B cell (primary cell): ENCODE results near the gene ARHGEF19. TPM values are rescaled to one million over a fixed set of nuclear protein-coding genes. Genes with fewer than 3 reads are reported as not detected.

ENCODE experiments used
- ATAC-seq: fragments of 200-7000 bp; cut with Tn5 transposase; one replicate; pipeline ENCODE4 v1.10.0; 2021; ENCODE audit warnings: low read depth, mild to moderate bottlenecking, moderate number of reproducible peaks, moderate library complexity
- CTCF ChIA-PET: fragments of 350-600 bp; sonication (Branson Sonifier 250); formaldehyde crosslinking; loops from one replicate; lab custom pipeline; 2021; ENCODE audit warnings: antibody characterized with exemption, inconsistent platforms; lab: Charles Lee
- POLR2A ChIA-PET: fragments of 350-600 bp; sonication (Branson Sonifier 250); formaldehyde crosslinking; loops from one replicate; lab custom pipeline; 2021; ENCODE audit warnings: antibody characterized with exemption; lab: Charles Lee
- DNase-seq: peaks from one replicate; pipeline ENCODE4 v3.0.0; 2013
- H2AFZ ChIP-seq: 2 replicates; pipeline ENCODE4 v1.6.1; 2012; ENCODE audit warnings: mild to moderate bottlenecking, low read depth, low read length; ENCODE audit not compliant: insufficient read depth, poor library complexity, severe bottlenecking
- H3K27ac ChIP-seq, 2 donors: 1 replicate in 1 of 2; 2 replicates in 1 of 2; pipeline ENCODE4 v1.5.1; 2012 to 2013; ENCODE audit warnings: low read length in 2 of 2, mild to moderate bottlenecking in 2 of 2, moderate library complexity in 1 of 2
- H3K27me3 ChIP-seq, 4 experiments: fragments of 200-600 bp in 1 of 4; sonication (generic) in 1 of 4; replicated peaks in 1 of 4; 1 replicate in 2 of 4; 2 replicates in 2 of 4; pipeline versions ENCODE4 v1.6.1 to v1.7.0; 2013 to 2016; ENCODE audit warnings: low read length in 3 of 4, mild to moderate bottlenecking in 2 of 4, mixed read lengths in 1 of 4, moderate library complexity in 1 of 4; ENCODE audit not compliant: insufficient read depth in 4 of 4, control insufficient read depth in 3 of 4; ENCODE audit errors: control extremely low read depth in 1 of 4
- H3K36me3 ChIP-seq, 2 experiments: replicated peaks in 1 of 2; 1 replicate in 1 of 2; 2 replicates in 1 of 2; pipeline versions ENCODE4 v1.6.1 to v1.7.1; 2013; ENCODE audit warnings: low read length in 1 of 2; ENCODE audit not compliant: insufficient read depth in 2 of 2, control insufficient read depth in 1 of 2; ENCODE audit errors: control extremely low read depth in 1 of 2, extremely low read depth in 1 of 2
- H3K4me1 ChIP-seq, 2 donors: fragments of 200-600 bp in 1 of 2; sonication (generic) in 1 of 2; 1 replicate in 1 of 2; 2 replicates in 1 of 2; pipeline versions ENCODE4 v1.5.1 to v1.6.1; 2013 to 2017; ENCODE audit warnings: low read length in 2 of 2; ENCODE audit not compliant: control insufficient read depth in 2 of 2, insufficient read depth in 2 of 2
- H3K4me2 ChIP-seq: replicated peaks from 2 replicates; pipeline ENCODE3; 2012; ENCODE audit warnings: mild to moderate bottlenecking, low read depth, low read length; ENCODE audit not compliant: poor library complexity, severe bottlenecking
- H3K4me3 ChIP-seq, 5 experiments: fragments of 200-600 bp in 1 of 5; sonication (generic) in 1 of 5; 1 replicate in 3 of 5; 2 replicates in 2 of 5; pipeline versions ENCODE4 v1.5.1 to v1.7.0; 2011 to 2016; ENCODE audit warnings: low read length in 4 of 5, mild to moderate bottlenecking in 4 of 5, low read depth in 2 of 5, control low read depth in 1 of 5, moderate library complexity in 1 of 5; ENCODE audit not compliant: insufficient read depth in 1 of 5; ENCODE audit errors: control extremely low read depth in 1 of 5, extremely low read depth in 1 of 5
- H3K79me2 ChIP-seq: fragments of 200-600 bp; sonication (generic); one replicate; pipeline ENCODE4 v1.6.0; 2016; ENCODE audit warnings: low read length; ENCODE audit not compliant: control insufficient read depth, insufficient read depth
- H3K9ac ChIP-seq: fragments of 200-600 bp; sonication (generic); 2 replicates; pipeline ENCODE4 v1.6.1; 2017; ENCODE audit warnings: mild to moderate bottlenecking, low read length, moderate library complexity
- H3K9me3 ChIP-seq, 3 donors: one replicate each; pipeline versions ENCODE4 v1.6.1 to v1.7.1; 2013; ENCODE audit warnings: low read length in 2 of 3; ENCODE audit not compliant: control insufficient read depth in 2 of 3, insufficient read depth in 1 of 3; ENCODE audit errors: control extremely low read depth in 1 of 3
- H4K20me1 ChIP-seq: 2 replicates; pipeline ENCODE4 v1.6.0; 2012; ENCODE audit warnings: mild to moderate bottlenecking, low read length; ENCODE audit not compliant: insufficient read depth, control insufficient read depth, poor library complexity, severe bottlenecking
- H3K27ac Mint-ChIP-seq: one replicate; pipeline ENCODE4 v1.8.0; 2021; ENCODE audit warnings: mixed read lengths
- H3K27me3 Mint-ChIP-seq: one replicate; pipeline ENCODE4 v1.8.0; 2021; ENCODE audit warnings: mixed read lengths
- H3K4me1 Mint-ChIP-seq: one replicate; pipeline ENCODE4 v1.8.0; 2021; ENCODE audit warnings: mixed read lengths
- H3K4me3 Mint-ChIP-seq: one replicate; pipeline ENCODE4 v1.8.0; 2021; ENCODE audit warnings: mixed read lengths
- H3K9me3 Mint-ChIP-seq: one replicate; pipeline ENCODE4 v1.8.0; 2022; ENCODE audit warnings: mixed read lengths; ENCODE audit not compliant: insufficient read depth
- EZH2 ChIP-seq: IDR thresholded peaks from 2 replicates; pipeline ENCODE4 v1.6.1; 2012; ENCODE audit warnings: borderline replicate concordance, low read depth, mild to moderate bottlenecking, moderate library complexity, low read length; ENCODE audit not compliant: insufficient read depth, poor library complexity, severe bottlenecking
- WGBS: methylation state at CpG from one replicate; pipeline ENCODE4 v1.1.5; 2013; ENCODE audit warnings: missing lambda C conversion rate; ENCODE audit not compliant: insufficient coverage; 5-methylcytosine and 5-hydroxymethylcytosine counted together
- intact Hi-C: fragments of 100-400 bp; cut with micrococcal nuclease; formaldehyde crosslinking; loops from one replicate; pipeline ENCODE4 v1.10.0; 2022
- polyA plus RNA-seq: library from polyadenylated mRNA; depleted of rRNA; stranded (reverse); fragments of >200 nt; gene quantifications from 2 replicates; pipeline ENCODE4 v1.2.3, GENCODE V29; 2012
- total RNA-seq, 2 donors: library from RNA; stranded (reverse); fragments of 120-200 nt in 1 of 2; gene quantifications; 1 replicate in 1 of 2; 2 replicates in 1 of 2; pipeline versions ENCODE4 v1.2.3 to v1.2.4, GENCODE V29; 2013 to 2022
- TF ChIP-seq, protein P1 (sequence below): fragments of 200-600 bp; IDR thresholded peaks from one replicate; pipeline ENCODE4 v1.8.0; 2022; ENCODE audit warnings: antibody characterized with exemption, mild to moderate bottlenecking

Gene ARHGEF19
- total and polyA plus RNA-seq, 2 donors (not counting 1 experiment from before 2014, with no cell fraction given) = 13.9 to 20.9 TPM

- Histone ChIP-seq H4K20me1 (no peaks in the 10 kb centered on the region), H3K4me1 (peaks cover 12 to 17% of the 10 kb centered on the region in 2 donors), H3K27ac (peak within 1 kb of the TSS; percentile 82 to 92), H3K9me3 (no peaks in the 10 kb centered on the region), H3K27me3 (no peaks in the 10 kb centered on the region), H3K79me2 (no peaks in the 10 kb centered on the region), H3K4me2 (peak within 1 kb of the TSS; percentile 94), H2AFZ (peak within 1 kb of the TSS; percentile 88), H3K9ac (peak within 1 kb of the TSS; percentile 94), H3K36me3 (peaks cover 0 to 7% of the 10 kb centered on the region in 2 experiments), H3K4me3 (peak within 1 kb of the TSS; percentile 55 to 98 (median 76))
- TF ChIP-seq, protein P1, sequence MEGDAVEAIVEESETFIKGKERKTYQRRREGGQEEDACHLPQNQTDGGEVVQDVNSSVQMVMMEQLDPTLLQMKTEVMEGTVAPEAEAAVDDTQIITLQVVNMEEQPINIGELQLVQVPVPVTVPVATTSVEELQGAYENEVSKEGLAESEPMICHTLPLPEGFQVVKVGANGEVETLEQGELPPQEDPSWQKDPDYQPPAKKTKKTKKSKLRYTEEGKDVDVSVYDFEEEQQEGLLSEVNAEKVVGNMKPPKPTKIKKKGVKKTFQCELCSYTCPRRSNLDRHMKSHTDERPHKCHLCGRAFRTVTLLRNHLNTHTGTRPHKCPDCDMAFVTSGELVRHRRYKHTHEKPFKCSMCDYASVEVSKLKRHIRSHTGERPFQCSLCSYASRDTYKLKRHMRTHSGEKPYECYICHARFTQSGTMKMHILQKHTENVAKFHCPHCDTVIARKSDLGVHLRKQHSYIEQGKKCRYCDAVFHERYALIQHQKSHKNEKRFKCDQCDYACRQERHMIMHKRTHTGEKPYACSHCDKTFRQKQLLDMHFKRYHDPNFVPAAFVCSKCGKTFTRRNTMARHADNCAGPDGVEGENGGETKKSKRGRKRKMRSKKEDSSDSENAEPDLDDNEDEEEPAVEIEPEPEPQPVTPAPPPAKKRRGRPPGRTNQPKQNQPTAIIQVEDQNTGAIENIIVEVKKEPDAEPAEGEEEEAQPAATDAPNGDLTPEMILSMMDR = no peak
- TF ChIP-seq EZH2 = no peak
- intact Hi-C loops = loop anchor here (1.0 to 10.0 kb wide), 5 partner anchors 19 to 712 kb away; partner anchors contain the start of genes CASP9, DNAJC16 and NECAP2
- peak; percentile 79 for ATAC-seq
- H3K4me1 Mint-ChIP-seq = peaks cover 16% of the 10 kb centered on the region
- peak; percentile 97 for DNase-seq
- no peaks in the 10 kb centered on the region for H3K9me3 Mint-ChIP-seq
- WGBS = under 1% methylated on average over 57 of the region's 57 CpGs
- peak within 1 kb of the TSS; percentile 85 for H3K4me3 Mint-ChIP-seq
- H3K27ac Mint-ChIP-seq = peak within 1 kb of the TSS; percentile 96
- CTCF ChIA-PET = interaction anchor here (0.6 to 2.7 kb wide), 7 partner anchors 11 to 158 kb away, joined by 3 to 9 read pairs (median 4); no protein-coding TSS in a partner anchor
- POLR2A ChIA-PET = interaction anchor here (0.6 to 1.4 kb wide), 4 partner anchors 19 to 682 kb away, joined by 3 to 5 read pairs (median 4); partner anchors contain the start of gene FAM131C
- H3K27me3 Mint-ChIP-seq = no peaks in the 10 kb centered on the region
Measured at GRCh38 chr1:16236511-16237342, 24.3 kb upstream of the ARHGEF19 start, which contains the start of gene CPLANE2. CPLANE2 (minus strand) TSS chr1:16237183; CDS start chr1:16236742, 441 bp downstream.
